ENCODE measurements around the gene GOSR2. TPM values are rescaled to one million over a fixed set of nuclear protein-coding genes. Genes with fewer than 3 reads are reported as not detected.

The GOSR2 gene
- 53.0 and 71.0 TPM in 2 replicates for total RNA-seq

GRCh38 chr17:46922804-46923635, at the start of gene GOSR2:
TSS of gene GOSR2 (plus strand) at chr17:46923160. CDS start at chr17:46923193, 33 bp downstream.

GRCh38 chr17:46979147-46979863, 56.3 kb downstream of the GOSR2 start, which contains the start of gene RPRML:
TSS of gene RPRML (minus strand) at chr17:46979253. CDS start at chr17:46979007, 246 bp downstream.

Other genes starting within 250 kb of the GOSR2 start
- gene WNT3, start 104.5 kb upstream of the GOSR2 start, total RNA-seq, result 0.71 and 0.92 TPM in 2 replicates
- gene WNT9B, start 71.6 kb upstream of the GOSR2 start, total RNA-seq, result not detected in 2 replicates
- not detected in 2 replicates for gene RPRML, start 56.1 kb downstream of the GOSR2 start, total RNA-seq

Data from smooth muscle cell of bladder (primary cell).